DLD1 (cell line): ENCODE results near the gene DNAJC8.

Experiments used
- in situ Hi-C: cut with HindIII; loops from 2 replicates; pipeline ENCODE4 v1.10.0; 2017; ENCODE audit warnings: low sequenced_read_pairs

Gene DNAJC8

GRCh38 chr1:28256197-28256827, 23.5 kb upstream of the DNAJC8 start:
- in situ Hi-C loops: loop anchor here (25.0 kb wide), 1 partner anchor 356 kb away; no protein-coding TSS in a partner anchor

GRCh38 chr1:28249866-28250295, 17.1 kb upstream of the DNAJC8 start:
- in situ Hi-C loops: loop anchor here (25.0 kb wide), 1 partner anchor 362 kb away; no protein-coding TSS in a partner anchor

GRCh38 chr1:28249013-28249865, 16.4 kb upstream of the DNAJC8 start:
- in situ Hi-C loops: no loop called here

- in situ Hi-C loops: no loop called here
Observed at GRCh38 chr1:28248273-28249012, 15.6 kb upstream of the DNAJC8 start.

- in situ Hi-C loops: no loop called here
Observed at GRCh38 chr1:28247612-28248272, 14.9 kb upstream of the DNAJC8 start.

GRCh38 chr1:28246427-28246832, 13.6 kb upstream of the DNAJC8 start:
- in situ Hi-C loops: no loop called here

GRCh38 chr1:28244549-28245251, 11.9 kb upstream of the DNAJC8 start:
- in situ Hi-C loops: no loop called here

DNA sequence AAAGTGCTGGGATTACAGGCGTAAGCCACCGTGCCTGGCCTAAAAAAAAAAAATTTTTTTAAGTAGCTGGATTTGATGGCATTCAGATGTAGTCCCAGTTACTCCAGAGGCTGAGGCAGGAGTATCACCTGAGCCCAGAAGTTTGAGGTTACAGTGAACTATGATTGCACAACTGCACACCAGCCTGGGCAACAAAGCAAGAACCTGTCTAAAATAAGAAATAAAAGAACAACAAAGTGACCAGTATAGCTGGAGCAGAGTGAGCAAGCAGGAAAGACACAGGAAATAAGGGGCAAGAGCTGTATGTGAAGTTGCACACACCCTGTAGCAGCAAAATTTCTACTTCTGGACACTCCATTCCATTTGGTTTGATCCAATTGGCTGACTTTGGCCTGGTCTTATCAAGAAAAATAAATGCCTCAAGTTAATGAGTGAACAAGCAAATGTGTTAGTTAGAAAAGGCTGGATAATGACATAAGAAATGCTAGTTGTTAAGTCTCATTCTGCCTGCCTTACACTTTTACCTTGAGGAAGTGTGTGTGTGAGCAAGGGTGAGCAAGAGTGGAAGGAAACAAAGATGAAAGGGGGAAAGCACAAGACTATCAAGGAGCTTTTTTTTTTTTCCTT, 11.0 kb upstream of the DNAJC8 start:
- in situ Hi-C loops: no loop called here

- in situ Hi-C loops: no loop called here
Observed at GRCh38 chr1:28241638-28242241, 8.9 kb upstream of the DNAJC8 start.

GRCh38 chr1:28240024-28240423, 7.2 kb upstream of the DNAJC8 start:
- in situ Hi-C loops: no loop called here

DNA sequence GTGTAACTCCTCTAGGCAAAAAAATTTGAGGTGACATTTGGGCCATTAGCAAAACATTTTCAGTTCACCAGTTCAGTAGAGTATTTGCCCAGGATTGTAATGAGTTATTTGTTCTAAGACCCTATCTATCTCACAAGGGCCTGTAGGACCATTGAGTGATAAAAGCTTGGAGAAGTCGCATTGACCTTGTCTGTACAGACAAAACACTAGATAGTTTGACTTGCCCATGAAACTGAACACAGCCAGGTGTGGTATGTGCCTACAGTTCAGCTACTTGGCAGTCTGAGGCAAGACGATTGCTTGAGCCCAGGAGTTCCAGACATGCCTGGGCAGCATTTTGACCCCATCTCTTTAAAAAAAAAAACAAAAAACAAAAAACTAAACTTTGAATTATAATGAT, 6.2 kb upstream of the DNAJC8 start:
- in situ Hi-C loops: no loop called here

- in situ Hi-C loops: no loop called here
Observed at GRCh38 chr1:28236656-28237322, 4.0 kb upstream of the DNAJC8 start.

DNA sequence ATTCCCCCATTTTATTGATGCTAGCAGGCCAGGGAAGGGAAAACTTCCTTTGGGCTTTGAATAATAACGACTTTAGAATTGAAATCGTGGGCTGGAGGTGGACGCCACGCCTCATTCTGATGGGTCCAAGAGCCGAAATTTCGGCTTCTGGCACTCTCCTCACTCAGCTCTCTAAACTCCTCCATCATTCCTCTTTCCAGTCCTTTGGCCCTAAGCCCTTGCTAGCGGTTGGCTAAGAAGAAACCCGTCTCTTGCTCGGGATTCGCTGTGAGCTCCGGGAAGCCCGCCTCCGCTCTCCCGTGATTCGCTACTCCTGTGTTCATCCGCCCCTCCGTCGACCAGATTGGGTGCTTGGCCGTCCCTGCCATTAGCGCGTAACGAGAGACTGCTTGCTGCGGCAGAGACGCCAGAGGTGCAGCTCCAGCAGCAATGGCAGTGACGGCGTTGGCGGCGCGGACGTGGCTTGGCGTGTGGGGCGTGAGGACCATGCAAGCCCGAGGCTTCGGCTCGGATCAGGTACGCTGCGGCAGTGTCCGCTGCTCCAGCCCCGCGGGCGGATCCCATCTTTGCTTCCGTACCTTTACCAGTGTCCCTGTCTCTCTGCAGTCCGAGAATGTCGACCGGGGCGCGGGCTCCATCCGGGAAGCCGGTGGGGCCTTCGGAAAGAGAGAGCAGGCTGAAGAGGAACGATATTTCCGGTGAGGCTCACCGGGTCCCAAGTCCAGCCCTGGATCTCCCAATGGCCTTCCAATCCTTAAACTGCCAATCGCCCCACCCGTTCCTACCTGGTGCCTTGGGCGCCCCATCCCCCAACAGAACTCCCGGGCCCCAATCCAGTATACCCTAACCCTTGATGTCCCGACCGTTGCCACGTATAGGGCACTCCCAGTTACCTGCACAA, 3.2 kb upstream of the DNAJC8 start, which contains the start of gene ATP5IF1:
Gene ATP5IF1 (plus strand): TSS at position 370 of the 901 bp plus-strand sequence. CDS start 60 bp downstream, at position 430.
- in situ Hi-C loops: no loop called here

DNA sequence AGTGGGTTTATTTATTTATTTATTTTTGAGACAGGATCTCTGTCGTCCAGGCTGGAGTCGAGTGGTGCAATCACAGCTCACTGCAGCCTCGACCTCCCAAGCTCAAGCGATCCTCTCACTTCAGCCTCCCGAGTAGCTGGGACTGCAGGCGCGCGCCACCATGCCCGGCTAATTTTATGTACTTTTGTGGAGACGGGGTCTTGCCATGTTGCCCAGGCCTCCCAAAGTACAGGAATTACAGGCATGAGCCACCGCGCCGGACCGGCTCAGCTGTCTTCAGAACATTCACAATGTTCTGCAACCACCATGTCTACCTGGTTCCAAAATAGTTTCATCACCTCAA, 406 bp upstream of the DNAJC8 start:
- in situ Hi-C loops: no loop called here

- in situ Hi-C loops: no loop called here
Observed at GRCh38 chr1:28229996-28230395, 2.8 kb downstream of the DNAJC8 start.

DNA sequence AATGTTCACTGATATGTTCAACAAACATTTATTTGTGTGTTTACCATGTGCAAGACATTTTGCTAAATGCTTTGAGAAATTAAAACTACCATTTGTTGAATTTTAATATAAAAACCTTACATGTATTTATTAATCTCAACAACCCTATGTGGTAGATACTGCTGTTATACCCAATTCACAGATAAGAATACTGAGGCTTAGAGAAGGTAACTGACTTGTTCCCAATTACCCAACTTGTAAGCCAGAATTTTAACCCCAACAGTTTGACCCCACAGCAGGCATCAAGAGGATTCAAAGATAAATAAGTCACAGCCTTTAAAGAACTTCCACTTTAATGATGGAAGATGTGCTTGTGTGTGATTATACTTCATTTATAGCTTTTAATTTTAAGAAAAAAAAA, 3.7 kb downstream of the DNAJC8 start:
- in situ Hi-C loops: no loop called here

DNA sequence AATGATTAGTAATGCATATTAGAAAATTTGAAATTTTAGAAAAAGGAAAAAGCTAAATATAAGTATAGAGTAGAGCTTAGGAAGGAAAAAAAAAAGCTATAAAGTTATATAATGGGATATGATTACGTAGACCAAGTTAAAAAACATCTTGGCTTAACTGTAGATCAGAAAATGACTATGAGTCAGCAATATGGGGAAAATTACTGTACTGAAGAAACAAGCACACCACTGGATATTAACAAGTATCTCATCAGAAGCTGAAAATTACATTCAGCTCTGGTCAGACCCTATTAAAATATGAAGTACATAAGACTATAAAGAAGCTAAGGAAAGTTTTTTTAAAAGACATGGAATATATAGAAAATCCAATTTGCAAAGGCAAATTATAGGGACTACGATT, 19.5 kb downstream of the DNAJC8 start:
- in situ Hi-C loops: no loop called here

GRCh38 chr1:28209700-28210099, 23.1 kb downstream of the DNAJC8 start:
- in situ Hi-C loops: no loop called here
